ENCODE data around the gene DHRS13.

The DHRS13 gene

GRCh38 chr17:28944343-28944742, 41.5 kb upstream of the DHRS13 start:
- TF ChIP-seq CTCF (conservative IDR thresholded peaks at IDR 0.05; ENCODE audit: low read depth, low read length): no peak
- H3K4me3 ChIP-seq (ENCODE audit: low read length): no peak overlapping the region
- DNase-seq (ENCODE audit: low read depth): no peak

- no peak for DNase-seq (ENCODE audit: low read depth)
- TF ChIP-seq CTCF (conservative IDR thresholded peaks at IDR 0.05; ENCODE audit: low read depth, low read length): no peak
- no peak overlapping the region for H3K4me3 ChIP-seq (ENCODE audit: low read length)
Observed at GRCh38 chr17:28942925-28943324, 40.0 kb upstream of the DHRS13 start.

GRCh38 chr17:28941251-28941650, 38.4 kb upstream of the DHRS13 start:
- no peak overlapping the region for H3K4me3 ChIP-seq (ENCODE audit: low read length)

GRCh38 chr17:28940675-28941074, 37.8 kb upstream of the DHRS13 start:
- no peak overlapping the region for H3K4me3 ChIP-seq (ENCODE audit: low read length)
- no peak for DNase-seq (ENCODE audit: low read depth)
- TF ChIP-seq CTCF (conservative IDR thresholded peaks at IDR 0.05; ENCODE audit: low read depth, low read length): no peak

More at GRCh38 chr17:28941251-28941650, 38.4 kb upstream of the DHRS13 start:
- no peak for TF ChIP-seq CTCF (conservative IDR thresholded peaks at IDR 0.05; ENCODE audit: low read depth, low read length)
- DNase-seq (ENCODE audit: low read depth): no peak

GRCh38 chr17:28940142-28940541, 37.3 kb upstream of the DHRS13 start:
- no peak overlapping the region for H3K4me3 ChIP-seq (ENCODE audit: low read length)
- no peak for TF ChIP-seq CTCF (conservative IDR thresholded peaks at IDR 0.05; ENCODE audit: low read depth, low read length)
- DNase-seq (ENCODE audit: low read depth): no peak

GRCh38 chr17:28938552-28938951, 35.7 kb upstream of the DHRS13 start:
- DNase-seq (ENCODE audit: low read depth): no peak
- H3K4me3 ChIP-seq (ENCODE audit: low read length): no peak overlapping the region
- no peak for TF ChIP-seq CTCF (conservative IDR thresholded peaks at IDR 0.05; ENCODE audit: low read depth, low read length)

GRCh38 chr17:28937044-28937729, 34.3 kb upstream of the DHRS13 start:
- no peak overlapping the region for H3K4me3 ChIP-seq (ENCODE audit: low read length)
- TF ChIP-seq CTCF (conservative IDR thresholded peaks at IDR 0.05; ENCODE audit: low read depth, low read length): no peak
- no peak for DNase-seq (ENCODE audit: low read depth)

All from retinal pigment epithelial cell (primary cell).